ENCODE measurements around the gene CRTC2. TPM values are rescaled to one million over a fixed set of nuclear protein-coding genes. Genes with fewer than 3 reads are reported as not detected.
"Not testable (repeated sequence)": the region's sequence is repeated elsewhere in the genome, so short reads cannot be mapped to it uniquely, and the experiment has no call there.

CRTC2 gene
- polyA plus RNA-seq, 5 donors = 38.8 to 64.2 (median 50.4) TPM

DNA sequence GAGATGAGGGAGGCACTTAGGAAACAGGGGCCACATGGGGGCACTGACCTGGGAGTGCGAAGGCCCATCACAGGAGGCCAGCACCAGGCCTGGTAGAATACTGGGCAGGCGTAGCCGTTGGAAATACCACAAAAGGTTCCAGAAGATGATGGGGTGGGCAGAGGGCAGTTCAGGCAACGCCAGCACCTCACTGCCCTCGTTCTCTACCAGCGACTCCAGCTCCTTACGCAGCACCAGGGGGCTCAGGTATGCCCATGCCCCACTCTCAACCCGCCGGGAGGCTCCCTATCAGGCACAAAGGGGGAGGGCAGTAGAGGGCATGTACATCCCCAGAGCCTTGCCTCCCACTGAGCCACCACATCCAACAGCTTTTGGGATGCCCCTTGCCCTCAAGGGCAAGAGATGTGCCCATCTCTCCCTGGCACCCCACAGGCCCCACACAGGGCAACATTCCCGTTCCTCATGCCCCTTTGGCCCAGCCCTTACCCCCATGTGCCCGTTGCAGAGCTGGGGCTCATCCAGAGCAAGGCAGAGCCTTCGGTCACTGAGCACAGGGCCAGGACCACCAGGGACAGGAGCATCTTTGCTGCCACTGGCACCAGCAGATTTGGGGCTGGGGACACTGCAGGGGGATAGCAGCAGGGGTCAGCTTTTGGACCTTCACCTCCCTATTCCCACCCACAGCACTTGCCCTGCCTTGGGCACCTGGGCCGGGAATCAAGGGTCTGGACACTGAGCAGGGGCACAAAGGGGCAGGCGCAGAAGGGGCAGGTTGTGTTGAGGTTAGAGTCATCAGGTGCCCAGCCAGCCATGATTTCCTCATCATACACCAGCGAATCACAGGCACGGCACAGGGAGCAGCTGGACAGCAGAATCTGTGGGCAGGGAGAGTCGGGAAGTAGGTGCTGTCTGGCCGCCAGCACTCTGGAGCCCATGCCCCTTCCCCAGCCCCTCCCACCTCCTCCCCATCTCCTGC lies 26.0 kb downstream of the CRTC2 start:
- no peak for DNase-seq

DNA sequence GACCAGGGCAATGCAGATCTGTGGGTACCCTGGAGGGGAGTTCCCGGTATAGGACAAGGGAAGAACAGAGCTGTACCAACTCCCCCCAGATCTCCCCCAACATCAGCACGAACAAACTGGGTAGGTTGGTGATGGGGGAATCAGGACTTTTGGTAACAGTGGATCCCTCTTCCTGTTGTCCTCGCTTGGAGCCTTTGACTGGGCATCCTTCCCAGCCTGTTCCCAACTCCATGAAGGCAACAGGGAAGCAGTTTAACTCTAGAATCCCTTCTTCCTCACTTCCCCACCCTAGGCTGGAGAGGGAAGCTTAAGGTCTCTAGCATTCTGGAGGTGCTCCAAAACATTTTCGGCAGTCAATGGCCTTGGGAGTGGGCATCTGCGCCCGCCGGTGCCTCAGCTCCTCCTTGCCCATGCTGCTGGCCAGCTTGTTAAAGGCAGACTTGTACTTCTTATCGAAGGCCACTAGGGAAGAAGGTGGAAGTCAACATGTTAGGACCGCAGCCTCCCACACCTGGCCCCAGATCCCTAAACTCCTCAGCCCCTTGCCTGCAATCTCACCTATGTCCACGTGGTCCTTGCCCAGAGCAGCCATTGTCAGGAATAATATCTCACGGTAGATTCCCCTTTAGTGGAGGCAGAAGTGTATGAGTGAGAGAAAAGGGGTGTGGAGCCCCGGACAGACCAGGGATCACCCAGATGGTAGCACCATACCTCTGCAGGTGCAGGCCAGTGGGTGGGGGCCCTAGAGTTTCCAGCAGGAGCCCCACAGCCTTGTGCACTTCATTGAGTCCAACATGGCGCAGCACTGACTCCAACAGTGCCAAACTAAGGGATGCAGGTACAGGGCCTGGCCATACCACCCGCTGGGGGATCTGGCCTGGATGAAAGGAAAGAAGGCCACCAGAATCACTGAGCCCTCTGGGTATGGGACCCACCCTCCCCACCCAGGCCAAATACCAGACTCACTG lies 28.1 kb downstream of the CRTC2 start:
- DNase-seq = no peak

- no peak for DNase-seq
Observed at GRCh38 chr1:153929426-153929825, 29.0 kb downstream of the CRTC2 start.

DNA sequence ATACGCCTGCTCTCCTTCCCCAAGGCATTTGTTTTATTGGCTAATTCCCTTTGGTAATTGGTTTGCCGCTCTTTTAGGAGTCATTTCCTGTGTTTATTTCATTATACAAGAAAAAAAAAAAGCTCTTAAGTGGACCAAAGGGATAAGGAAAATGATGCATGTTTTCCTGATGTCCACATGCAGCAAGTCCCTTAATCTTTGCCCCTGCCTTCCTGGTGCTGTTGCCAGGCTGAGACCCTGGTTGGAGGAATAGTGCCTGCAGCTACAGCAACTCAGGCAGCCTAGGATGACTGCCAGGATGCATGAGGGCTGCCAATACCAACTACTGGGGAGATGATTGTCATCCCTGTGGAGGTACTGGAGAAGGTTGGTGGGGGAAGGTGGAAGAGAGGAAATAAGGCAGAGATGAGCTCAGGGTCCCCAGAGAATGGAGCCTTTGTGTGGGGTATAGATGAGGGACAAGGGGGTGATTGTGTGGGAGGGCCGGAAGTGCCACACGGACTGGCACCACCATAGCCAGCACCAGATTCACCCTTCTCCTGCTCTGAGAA lies 29.5 kb downstream of the CRTC2 start:
- DNase-seq = no peak

DNA sequence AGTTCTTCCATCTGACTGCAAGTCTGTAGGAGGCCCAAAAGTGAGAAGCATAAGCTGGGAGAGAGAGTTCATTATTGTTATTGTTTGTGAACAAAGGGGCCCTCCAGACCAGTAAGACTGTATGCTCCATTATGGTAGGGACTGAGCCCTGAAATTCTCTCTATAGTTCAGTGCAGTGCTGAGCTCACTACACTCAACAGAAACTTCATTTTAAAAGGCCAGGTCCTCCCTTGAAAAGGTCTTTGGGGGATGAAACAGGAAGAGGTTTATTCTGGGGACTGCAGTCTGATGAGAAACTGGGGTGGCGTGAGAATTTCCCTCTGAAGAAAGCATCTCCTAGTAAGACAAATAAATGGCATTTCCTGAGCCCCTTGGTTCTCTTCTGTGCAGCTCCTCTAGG lies 30.2 kb downstream of the CRTC2 start:
- DNase-seq = no peak

- DNase-seq = no peak
Observed at GRCh38 chr1:153926405-153926804, 32.0 kb downstream of the CRTC2 start.

- peak; percentile 99 for DNase-seq
Observed at GRCh38 chr1:153922972-153923925, 35.2 kb downstream of the CRTC2 start, which contains the start of gene GATAD2B. Gene GATAD2B, minus strand, starts transcription at chr1:153922972. Its CDS starts 94,625 bp downstream, at chr1:153828347.

GRCh38 chr1:153922076-153922971 lies 36.1 kb downstream of the CRTC2 start:
- peak in 1 of 2 donors; percentile 27 for DNase-seq

GRCh38 chr1:153921803-153922075 lies 36.7 kb downstream of the CRTC2 start:
- DNase-seq = no peak

DNA sequence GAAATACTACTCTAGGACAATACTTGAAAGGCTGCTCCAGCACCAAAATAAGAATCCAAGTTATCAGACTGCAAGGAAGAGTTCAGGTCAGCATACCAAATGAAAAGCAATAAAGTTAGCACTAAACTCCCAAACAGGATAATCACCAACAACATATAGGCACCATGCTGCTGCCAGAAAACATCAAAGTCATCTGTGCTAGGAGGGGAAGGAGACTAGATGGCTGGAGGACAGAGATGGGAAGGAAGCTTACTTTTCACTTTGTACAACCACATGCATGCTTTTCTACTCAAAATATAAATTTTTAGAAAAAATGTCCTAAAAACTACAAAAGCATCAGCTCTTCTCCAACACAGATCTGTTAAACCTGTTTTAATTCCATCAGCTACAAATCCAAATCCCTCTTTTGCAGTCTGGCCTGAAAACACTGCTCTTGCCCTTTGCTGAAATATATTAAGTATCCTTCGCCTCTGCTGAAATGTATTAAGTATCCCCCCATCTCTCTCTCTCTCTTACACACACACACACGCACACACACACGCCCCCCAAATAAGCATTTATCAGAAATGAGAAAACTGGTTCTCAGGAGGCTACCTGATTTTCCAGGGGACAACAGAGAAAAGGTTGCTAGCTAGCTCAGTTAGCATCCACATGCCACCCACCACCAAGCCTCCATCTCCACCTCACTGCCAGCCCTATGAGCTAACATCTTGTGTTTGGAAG lies 37.2 kb downstream of the CRTC2 start:
- DNase-seq = no peak

- no peak for DNase-seq
Observed at GRCh38 chr1:153919876-153920852, 38.2 kb downstream of the CRTC2 start.

GRCh38 chr1:153916297-153916696 lies 42.1 kb downstream of the CRTC2 start:
- no peak for DNase-seq

GRCh38 chr1:153912349-153912748 lies 46.1 kb downstream of the CRTC2 start:
- DNase-seq = no peak

DNA sequence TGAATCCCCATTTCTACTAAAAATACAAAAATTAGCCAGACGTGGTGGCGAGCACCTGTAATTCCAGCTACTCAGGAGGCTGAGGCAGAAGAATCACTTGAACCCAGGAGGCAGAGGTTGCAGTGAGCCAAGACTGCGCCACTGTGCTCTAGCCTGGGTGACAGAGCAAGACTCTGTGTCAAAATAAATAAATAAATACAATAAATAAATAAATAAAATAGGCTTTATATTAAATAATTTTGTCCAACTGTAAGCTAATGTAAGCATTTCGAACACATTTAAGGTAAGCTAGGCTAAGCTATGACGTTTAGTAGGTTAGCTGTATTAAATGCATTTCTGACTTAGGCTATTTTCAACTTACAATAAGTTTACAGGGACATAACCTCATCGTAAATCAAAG lies 47.9 kb downstream of the CRTC2 start:
- DNase-seq = not testable (repeated sequence)

DNA sequence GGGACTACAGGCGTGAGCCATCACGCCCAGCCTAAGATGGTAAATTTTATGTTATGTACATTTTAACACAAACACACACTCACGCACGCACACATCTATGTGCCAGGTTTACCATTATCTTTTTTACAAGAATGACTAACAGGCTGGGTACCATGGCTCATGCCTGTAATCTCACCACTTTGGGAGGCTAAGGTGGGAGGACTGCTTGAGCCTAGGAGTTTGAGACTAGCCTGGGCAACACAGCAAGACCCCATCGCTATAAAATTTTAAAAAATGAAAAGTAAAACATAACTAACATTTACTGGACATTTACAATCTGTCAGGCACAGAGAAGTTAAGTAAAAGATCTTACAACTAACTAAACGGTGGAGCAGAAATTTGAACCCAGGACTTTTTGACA lies 50.3 kb downstream of the CRTC2 start:
- DNase-seq = no peak

DNA sequence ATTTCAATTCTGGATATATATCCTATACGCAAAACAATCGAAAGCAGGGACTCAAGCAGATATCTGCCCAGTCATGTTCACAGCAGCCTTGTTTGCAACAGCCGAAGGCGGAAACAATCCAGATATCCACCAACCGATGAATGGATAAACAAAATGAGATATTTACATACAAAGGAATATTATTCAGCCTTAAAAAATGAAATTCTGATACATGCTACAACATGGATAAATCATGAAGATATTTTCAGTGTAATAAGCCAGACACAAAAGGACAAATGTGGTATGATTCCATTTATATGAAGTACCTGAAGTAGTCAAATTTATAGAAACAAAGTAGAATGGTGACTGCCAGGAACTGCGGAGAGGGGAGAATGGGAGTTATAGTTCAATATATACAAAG lies 51.3 kb downstream of the CRTC2 start:
- no peak for DNase-seq

GRCh38 chr1:153906396-153906795 lies 52.0 kb downstream of the CRTC2 start:
- DNase-seq = no peak

- not testable (repeated sequence) for DNase-seq
Observed at GRCh38 chr1:153905908-153906307, 52.5 kb downstream of the CRTC2 start.
